Measurements from ENCODE around the gene MAP1A.
"Not testable (repeated sequence)": the region's sequence is repeated elsewhere in the genome, so short reads cannot be mapped to it uniquely, and the experiment has no call there.

Gene MAP1A

DNA sequence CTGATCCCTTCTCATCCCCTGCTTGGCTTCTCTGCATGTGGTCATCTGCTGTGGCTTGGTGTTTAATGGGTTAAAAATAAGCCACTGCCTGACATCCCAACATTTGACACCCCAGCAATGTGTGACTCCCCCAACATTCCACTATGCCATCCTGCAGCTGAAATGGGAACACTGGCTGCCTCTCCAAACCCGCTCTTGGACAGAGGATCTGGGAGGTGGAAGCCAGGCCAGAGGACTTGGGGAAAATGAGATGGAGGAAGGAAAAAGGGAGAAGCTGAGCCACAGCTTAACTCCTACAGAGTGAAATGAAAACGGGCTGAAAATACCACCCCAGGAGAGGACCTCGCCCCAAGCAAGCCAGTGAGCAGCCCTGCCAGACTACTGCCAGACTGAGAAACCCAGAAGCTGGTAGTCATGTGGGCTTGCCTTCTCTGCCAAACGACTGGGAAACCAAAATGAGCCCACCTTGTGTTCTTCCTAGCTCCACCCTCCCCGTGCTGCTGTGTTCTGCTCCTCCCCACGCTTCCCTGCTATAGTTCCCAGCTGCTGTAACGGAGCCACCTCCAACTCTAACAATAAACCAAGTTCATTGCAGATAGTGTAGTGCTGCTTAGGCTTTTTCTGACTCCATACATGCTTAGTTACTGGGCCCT, 13.7 kb downstream of the MAP1A start:
- DNase-seq, result no peak

- not testable (repeated sequence) for DNase-seq
Measured at GRCh38 chr15:43532826-43533225, 15.4 kb downstream of the MAP1A start.

GRCh38 chr15:43534897-43535296, 17.5 kb downstream of the MAP1A start:
- DNase-seq, result no peak

DNA sequence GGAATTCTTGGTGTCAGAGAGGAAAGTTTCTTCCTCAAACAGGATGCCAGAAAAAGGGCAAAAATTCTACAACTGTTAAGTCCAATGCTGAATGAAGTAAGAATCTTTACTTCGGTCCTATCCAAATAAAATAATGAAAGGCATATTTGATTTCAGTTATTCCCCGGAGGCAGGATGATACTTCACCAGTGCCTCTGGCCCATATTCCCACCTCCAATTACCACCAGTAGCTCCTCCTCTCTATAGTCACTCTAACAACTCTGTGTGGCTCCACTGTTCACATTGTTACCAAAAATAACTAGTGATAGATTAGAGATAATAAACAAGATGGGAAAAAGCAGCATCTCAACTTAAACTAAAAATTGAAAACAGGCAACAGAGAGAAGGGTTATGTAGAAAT, 20.7 kb downstream of the MAP1A start:
- DNase-seq, result no peak

DNA sequence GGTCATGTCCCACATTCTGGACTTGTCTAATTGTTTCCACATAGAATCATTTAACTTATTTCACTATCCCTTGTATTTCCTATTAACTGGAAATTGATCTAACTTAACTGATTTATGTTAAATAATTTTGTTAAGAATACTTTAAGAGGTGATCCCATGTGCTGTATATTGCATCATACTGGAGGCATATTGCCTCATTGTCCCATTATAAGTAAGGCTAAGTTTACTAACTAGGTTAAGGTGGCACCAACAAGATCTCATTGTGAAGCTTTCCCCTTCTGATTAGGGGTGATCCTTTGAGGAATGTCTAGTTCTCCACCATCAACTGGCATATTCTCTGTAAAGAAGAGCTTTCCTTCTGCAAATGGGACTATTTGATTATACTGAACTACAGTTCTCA, 24.4 kb downstream of the MAP1A start:
- no peak for DNase-seq

DNA sequence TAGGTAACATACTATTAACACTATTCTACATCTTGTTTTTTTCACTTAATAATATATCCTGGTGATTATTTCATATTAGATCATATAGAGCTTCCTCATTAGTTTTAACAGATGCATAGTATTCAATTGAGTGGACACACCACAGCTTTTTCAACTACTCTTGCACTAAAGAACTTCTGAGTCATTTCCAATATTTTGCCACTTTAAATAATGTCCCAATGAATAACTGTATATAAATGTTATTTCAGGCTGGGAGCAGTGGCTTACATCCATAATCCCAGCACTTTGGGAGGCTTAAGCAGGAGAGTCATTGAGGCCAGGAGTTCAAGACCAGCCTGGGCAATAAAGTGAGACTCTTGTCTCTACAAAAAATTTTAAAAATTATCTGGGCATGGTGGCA, 26.9 kb downstream of the MAP1A start:
- no peak for DNase-seq

- no peak for DNase-seq
Measured at GRCh38 chr15:43545426-43545825, 28.0 kb downstream of the MAP1A start.

- DNase-seq, result no peak
Measured at GRCh38 chr15:43547539-43547938, 30.1 kb downstream of the MAP1A start.

- no peak for DNase-seq
Measured at GRCh38 chr15:43550527-43551363, 33.3 kb downstream of the MAP1A start.

- no peak for DNase-seq
Measured at GRCh38 chr15:43552256-43552655, 34.8 kb downstream of the MAP1A start.

DNA sequence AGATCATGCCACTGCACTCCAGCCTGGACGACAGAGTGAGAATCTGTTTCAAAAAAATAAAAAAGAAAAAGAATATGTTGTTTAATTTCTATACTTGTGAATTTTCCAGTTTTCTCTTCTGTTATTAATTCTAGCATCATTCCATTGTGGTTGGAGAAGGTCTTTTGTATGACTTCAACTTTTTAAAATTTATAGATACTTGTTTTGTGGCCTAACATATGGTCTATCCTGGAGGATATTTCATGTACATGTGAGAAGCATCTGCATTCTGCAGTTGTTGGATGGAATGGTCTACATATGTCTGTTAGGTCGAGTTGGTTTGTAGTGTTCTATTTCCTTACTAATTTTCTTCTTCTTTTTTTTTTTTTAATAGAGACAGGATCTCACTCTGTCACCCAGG, 35.6 kb downstream of the MAP1A start:
- DNase-seq, result no peak

GRCh38 chr15:43562753-43563152, 45.3 kb downstream of the MAP1A start:
- DNase-seq, result not testable (repeated sequence)

DNA sequence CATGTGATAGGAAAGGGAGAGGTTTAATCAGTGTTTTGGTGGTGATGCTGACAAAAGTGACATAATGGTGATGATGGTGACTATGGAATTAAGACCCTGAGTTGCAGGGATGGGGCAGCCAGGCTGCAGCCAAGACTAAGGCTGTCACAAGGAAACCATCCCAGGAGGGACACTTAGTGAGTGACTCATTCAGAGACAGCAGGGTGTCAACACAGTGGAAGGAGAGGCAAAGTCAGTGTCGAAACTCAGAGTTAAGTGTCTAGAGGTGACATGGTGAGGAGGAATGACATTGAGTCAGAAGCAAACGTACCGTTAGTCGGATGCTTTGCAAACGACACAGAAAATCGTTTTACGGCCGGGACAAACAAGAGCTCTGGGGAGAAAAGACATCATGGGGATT, 46.4 kb downstream of the MAP1A start:
- not testable (repeated sequence) for DNase-seq

DNA sequence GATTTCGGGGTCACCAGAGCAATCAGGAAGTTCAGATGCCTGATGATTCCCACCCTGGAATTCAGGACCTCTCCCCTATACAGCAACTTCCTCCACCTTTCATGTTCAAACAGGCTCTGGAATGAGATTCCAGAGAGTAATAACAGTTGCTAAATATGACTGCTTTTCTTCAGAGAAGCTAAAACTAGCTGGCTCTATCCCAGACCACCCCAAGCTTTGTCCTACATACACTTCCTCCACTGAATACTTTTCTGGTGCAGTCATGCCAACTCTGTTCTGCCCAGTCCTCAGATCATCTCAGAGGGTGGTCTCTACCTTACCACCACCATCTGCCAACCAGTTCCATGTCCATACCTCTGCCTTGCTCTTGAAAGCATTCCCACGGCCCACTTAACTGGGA, 49.2 kb downstream of the MAP1A start:
- not testable (repeated sequence) for DNase-seq

- not testable (repeated sequence) for DNase-seq
Measured at GRCh38 chr15:43574607-43575006, 57.2 kb downstream of the MAP1A start.

Measured in DMS 273 treated with DMSO at 0.1 percent for 48 hours (cell line).